Ascending aorta (tissue), 2 donors: ENCODE results near the gene CALM3. TPM values are rescaled to one million over a fixed set of nuclear protein-coding genes. Genes with fewer than 3 reads are reported as not detected.

ENCODE experiments used
- DNase-seq, 2 donors: peaks; one replicate each; pipeline ENCODE4 v3.0.0-alpha.2; 2019; ENCODE audit warnings: low spot score in 2 of 2
- H3K27ac ChIP-seq, 2 donors: fragments of 200-600 bp; sonication (generic); one replicate each; pipeline ENCODE4 v1.5.1; 2016 to 2017; ENCODE audit warnings: mild to moderate bottlenecking in 1 of 2
- H3K27me3 ChIP-seq: fragments of 200-600 bp; sonication (generic); one replicate; pipeline ENCODE4 v1.5.1; 2017
- H3K36me3 ChIP-seq, 2 donors: fragments of 200-600 bp; sonication (generic); one replicate each; pipeline ENCODE4 v1.5.1; 2016
- H3K4me1 ChIP-seq, 2 donors: fragments of 200-600 bp; sonication (generic); one replicate each; pipeline ENCODE4 v1.5.1; 2016 to 2017; ENCODE audit warnings: mild to moderate bottlenecking in 1 of 2
- H3K4me3 ChIP-seq, 2 donors: fragments of 200-600 bp; sonication (generic); one replicate each; pipeline ENCODE4 v1.5.1; 2016 to 2017; ENCODE audit warnings: mild to moderate bottlenecking in 1 of 2
- H3K9me3 ChIP-seq, 2 donors: fragments of 200-600 bp; sonication (generic); one replicate each; pipeline ENCODE4 v1.5.1; 2016
- CTCF ChIP-seq, 3 experiments: fragments of 200-600 bp in 2 of 3; fragments of 450-650 bp in 1 of 3; sonication (generic) in 2 of 3; IDR thresholded peaks; one replicate each; pipeline ENCODE4 v1.5.1; 2016 to 2019; ENCODE audit warnings: antibody characterized with exemption in 3 of 3, mild to moderate bottlenecking in 1 of 3, moderate library complexity in 1 of 3
- intact Hi-C: fragments of 100-400 bp; cut with DNase I; formaldehyde crosslinking; loops from one replicate; pipeline ENCODE4 v1.15.1; 2023
- total RNA-seq: library from RNA; depleted of rRNA; stranded (reverse); fragments of >200 nt; gene quantifications from one replicate; pipeline ENCODE4 v1.1.0, GENCODE V29; 2016

The CALM3 gene
- total RNA-seq, 1 donor from 2014 or later, result 159 TPM

- H3K4me1 ChIP-seq, result peaks cover 14 to 32% of the 10 kb centered on the region in 2 donors
- intact Hi-C loops, result loop anchor here (10.0 kb wide), 1 partner anchor 215 kb away; no protein-coding TSS in a partner anchor
- no peaks in the 10 kb centered on the region for H3K9me3 ChIP-seq
- H3K36me3 ChIP-seq, result peaks cover 36 to 61% of the 10 kb centered on the region in 2 donors
- H3K27me3 ChIP-seq, result no peaks in the 10 kb centered on the region
- no peak overlapping the region for H3K4me3 ChIP-seq
- no peak overlapping the region for H3K27ac ChIP-seq
- DNase-seq, result peak in 1 of 2 donors; percentile 61
- TF ChIP-seq CTCF (IDR thresholded peaks at IDR 0.05), result no peak
Measured at GRCh38 chr19:46609511-46610412, 8.6 kb downstream of the CALM3 start.

GRCh38 chr19:46610413-46610775 lies 9.3 kb downstream of the CALM3 start:
- Histone ChIP-seq H3K4me1 (peaks cover 12 to 25% of the 10 kb centered on the region in 2 donors), H3K4me3 (no peak overlapping the region), H3K27me3 (no peaks in the 10 kb centered on the region), H3K27ac (no peak overlapping the region), H3K9me3 (no peaks in the 10 kb centered on the region), H3K36me3 (peaks cover 36 to 61% of the 10 kb centered on the region in 2 donors)
- intact Hi-C loops, result no loop called here
- DNase-seq, result peak in 1 of 2 donors; percentile 53
- TF ChIP-seq CTCF (IDR thresholded peaks at IDR 0.05), result no peak

GRCh38 chr19:46610851-46611770 lies 10.0 kb downstream of the CALM3 start:
- no peak for TF ChIP-seq CTCF (IDR thresholded peaks at IDR 0.05)
- peak in 1 of 2 donors; percentile 65 for DNase-seq
- H3K36me3 ChIP-seq, result peaks cover 31 to 56% of the 10 kb centered on the region in 2 donors

GRCh38 chr19:46611776-46612175 lies 10.6 kb downstream of the CALM3 start:
- peak in 1 of 2 donors; percentile 4 for DNase-seq
- no peak for TF ChIP-seq CTCF (IDR thresholded peaks at IDR 0.05)
- peak overlapping the region in 1 of 2 donors; percentile 50 for H3K27ac ChIP-seq
- no peaks in the 10 kb centered on the region for H3K9me3 ChIP-seq
- no peaks in the 10 kb centered on the region for H3K27me3 ChIP-seq
- peaks cover 30 to 50% of the 10 kb centered on the region in 2 donors for H3K36me3 ChIP-seq
- intact Hi-C loops, result no loop called here
- no peak overlapping the region for H3K4me3 ChIP-seq
- peaks cover 3 to 16% of the 10 kb centered on the region in 2 donors for H3K4me1 ChIP-seq

More at GRCh38 chr19:46610851-46611770, 10.0 kb downstream of the CALM3 start:
- peaks cover 5 to 18% of the 10 kb centered on the region in 2 donors for H3K4me1 ChIP-seq
- H3K27me3 ChIP-seq, result no peaks in the 10 kb centered on the region
- intact Hi-C loops, result no loop called here
- H3K27ac ChIP-seq, result peak overlapping the region in 1 of 2 donors; percentile 50
- no peaks in the 10 kb centered on the region for H3K9me3 ChIP-seq
- no peak overlapping the region for H3K4me3 ChIP-seq

GRCh38 chr19:46613525-46613924 lies 12.4 kb downstream of the CALM3 start:
- Histone ChIP-seq H3K36me3 (peaks cover 17 to 32% of the 10 kb centered on the region in 2 donors), H3K9me3 (no peaks in the 10 kb centered on the region), H3K27me3 (no peaks in the 10 kb centered on the region), H3K27ac (no peak overlapping the region), H3K4me1 (peaks cover 9 to 16% of the 10 kb centered on the region in 2 donors), H3K4me3 (no peak overlapping the region)
- TF ChIP-seq CTCF (IDR thresholded peaks at IDR 0.05), result no peak
- DNase-seq, result no peak
- intact Hi-C loops, result no loop called here
